ENCODE results near the gene BIN2. TPM values are rescaled to one million over a fixed set of nuclear protein-coding genes. Genes with fewer than 3 reads are reported as not detected.
A peak's percentile ranks its signal among the peaks of the same experiment; 100 is the strongest.

BIN2 gene
- total RNA-seq, 4 donors from 2014 or later: 0.68 to 1.9 (median 1.3) TPM

DNA sequence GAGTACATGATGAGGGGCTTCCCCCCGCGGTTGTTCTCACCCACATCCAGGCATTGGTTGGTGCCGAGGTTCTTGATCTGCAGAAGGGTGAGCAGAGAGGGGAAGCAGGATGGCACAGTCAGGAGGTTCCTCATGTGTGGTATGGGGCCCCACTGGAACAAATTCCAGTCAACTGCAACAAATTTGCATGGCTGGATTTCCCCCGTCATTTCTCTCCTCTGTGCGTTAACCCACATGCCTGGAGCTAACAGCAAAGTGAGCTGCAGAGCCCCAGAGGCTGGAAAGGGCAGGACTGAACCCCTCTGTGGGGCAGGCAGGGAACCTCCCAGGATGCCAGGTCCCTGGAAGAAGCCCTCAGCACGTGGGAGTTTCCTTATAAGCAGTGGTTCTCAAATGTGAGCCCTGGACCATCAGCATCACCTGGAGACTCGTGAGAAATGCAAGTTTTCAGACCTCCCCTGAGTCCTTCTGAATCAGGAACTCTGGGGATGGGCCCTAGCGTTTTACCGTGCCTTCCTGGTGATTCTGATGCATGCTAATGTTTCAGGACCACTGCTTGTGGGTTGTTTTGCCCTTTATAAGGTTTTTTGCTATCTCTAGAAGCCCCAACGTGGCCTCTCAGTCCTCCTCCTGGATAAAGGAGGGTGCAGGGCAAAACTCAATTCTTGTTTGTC is 33.5 kb upstream of the BIN2 start:
- Histone ChIP-seq H3K27me3 (no peaks in the 10 kb centered on the region), H3K9me3 (no peaks in the 10 kb centered on the region), H3K4me3 (no peak overlapping the region), H3K4me1 (no peaks in the 10 kb centered on the region), H3K27ac (no peak overlapping the region), H3K36me3 (peaks cover 4% of the 10 kb centered on the region)
- WGBS: 91% methylated on average over 9 of the region's 10 CpGs
- no peak for TF ChIP-seq POLR2AphosphoS5 (IDR thresholded peaks at IDR 0.05)
- no peak for TF ChIP-seq EP300 (IDR thresholded peaks at IDR 0.05)
- TF ChIP-seq POLR2A (IDR thresholded peaks at IDR 0.05): no peak
- TF ChIP-seq, protein P1, sequence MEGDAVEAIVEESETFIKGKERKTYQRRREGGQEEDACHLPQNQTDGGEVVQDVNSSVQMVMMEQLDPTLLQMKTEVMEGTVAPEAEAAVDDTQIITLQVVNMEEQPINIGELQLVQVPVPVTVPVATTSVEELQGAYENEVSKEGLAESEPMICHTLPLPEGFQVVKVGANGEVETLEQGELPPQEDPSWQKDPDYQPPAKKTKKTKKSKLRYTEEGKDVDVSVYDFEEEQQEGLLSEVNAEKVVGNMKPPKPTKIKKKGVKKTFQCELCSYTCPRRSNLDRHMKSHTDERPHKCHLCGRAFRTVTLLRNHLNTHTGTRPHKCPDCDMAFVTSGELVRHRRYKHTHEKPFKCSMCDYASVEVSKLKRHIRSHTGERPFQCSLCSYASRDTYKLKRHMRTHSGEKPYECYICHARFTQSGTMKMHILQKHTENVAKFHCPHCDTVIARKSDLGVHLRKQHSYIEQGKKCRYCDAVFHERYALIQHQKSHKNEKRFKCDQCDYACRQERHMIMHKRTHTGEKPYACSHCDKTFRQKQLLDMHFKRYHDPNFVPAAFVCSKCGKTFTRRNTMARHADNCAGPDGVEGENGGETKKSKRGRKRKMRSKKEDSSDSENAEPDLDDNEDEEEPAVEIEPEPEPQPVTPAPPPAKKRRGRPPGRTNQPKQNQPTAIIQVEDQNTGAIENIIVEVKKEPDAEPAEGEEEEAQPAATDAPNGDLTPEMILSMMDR (IDR thresholded peaks at IDR 0.05): no peak
- no peak for DNase-seq (ENCODE audit: low spot score in 2 of 2)

DNA sequence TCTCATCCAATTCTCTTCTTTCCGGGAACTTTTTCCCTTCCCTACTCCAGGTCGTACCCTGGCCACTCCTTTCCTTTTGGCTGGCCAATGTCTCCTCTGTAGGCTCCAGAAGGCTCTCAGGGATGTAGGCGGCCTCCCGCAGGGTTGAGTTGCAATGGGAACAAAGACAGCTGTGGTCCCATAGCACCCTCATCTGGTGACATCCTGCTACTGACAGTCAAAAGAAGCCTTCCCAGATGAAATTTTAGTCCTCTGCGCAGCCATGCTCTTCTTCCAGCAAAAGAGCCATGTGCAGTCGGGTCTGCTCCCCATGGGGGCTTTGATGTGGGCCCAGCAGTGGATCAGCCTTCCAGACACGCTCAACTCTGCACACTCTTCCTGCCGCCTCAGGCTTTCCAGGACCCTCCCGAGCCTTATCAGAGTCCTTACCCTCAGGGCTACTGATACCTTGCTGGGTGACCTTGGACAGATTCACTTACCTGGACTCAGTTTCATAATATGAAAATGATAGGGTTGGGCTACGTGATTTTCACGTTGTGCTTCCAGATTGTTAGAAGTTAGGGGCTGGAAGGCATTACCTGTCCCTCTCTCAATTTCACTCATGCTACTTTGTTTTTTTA is 28.0 kb upstream of the BIN2 start:
- 47% methylated on average over 11 of the region's 11 CpGs for WGBS
- no peak for TF ChIP-seq EP300 (IDR thresholded peaks at IDR 0.05)
- TF ChIP-seq, protein P1 (IDR thresholded peaks at IDR 0.05): peak; percentile 25 to 50
- Histone ChIP-seq H3K4me1 (no peaks in the 10 kb centered on the region), H3K36me3 (peaks cover 4% of the 10 kb centered on the region), H3K4me3 (no peak overlapping the region), H3K27ac (no peak overlapping the region), H3K27me3 (no peaks in the 10 kb centered on the region), H3K9me3 (no peaks in the 10 kb centered on the region)
- DNase-seq (ENCODE audit: low spot score in 2 of 2): no peak

DNA sequence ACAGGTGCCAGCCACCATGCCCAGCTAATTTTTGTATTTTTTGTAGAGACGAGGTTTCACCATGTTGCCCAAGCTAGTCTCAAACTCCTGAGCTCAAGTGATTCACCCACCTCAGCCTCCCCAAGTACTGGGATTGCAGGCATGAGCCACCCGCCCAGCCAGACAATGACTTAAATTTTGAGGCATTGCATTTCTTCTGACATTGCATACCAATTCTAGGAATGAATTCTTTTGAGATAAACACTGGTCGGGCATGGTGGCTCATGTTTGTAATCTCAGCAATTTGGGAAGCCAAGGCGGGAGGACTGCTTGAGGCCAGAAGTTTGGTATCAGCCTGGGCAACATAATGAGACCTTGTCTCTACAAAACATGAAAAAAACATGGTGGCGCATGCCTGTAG is 25.1 kb upstream of the BIN2 start:
- H3K36me3 ChIP-seq: no peaks in the 10 kb centered on the region
- no peak overlapping the region for H3K4me3 ChIP-seq
- WGBS: 92% methylated on average over 5 of the region's 5 CpGs
- TF ChIP-seq POLR2A (IDR thresholded peaks at IDR 0.05) (no peak), POLR2AphosphoS5 (IDR thresholded peaks at IDR 0.05) (no peak), EP300 (IDR thresholded peaks at IDR 0.05) (no peak)
- TF ChIP-seq, protein P1 (IDR thresholded peaks at IDR 0.05): no peak
- no peaks in the 10 kb centered on the region for H3K4me1 ChIP-seq
- H3K27ac ChIP-seq: no peak overlapping the region
- H3K27me3 ChIP-seq: no peaks in the 10 kb centered on the region
- no peaks in the 10 kb centered on the region for H3K9me3 ChIP-seq
- no peak for DNase-seq (ENCODE audit: low spot score in 2 of 2)

DNA sequence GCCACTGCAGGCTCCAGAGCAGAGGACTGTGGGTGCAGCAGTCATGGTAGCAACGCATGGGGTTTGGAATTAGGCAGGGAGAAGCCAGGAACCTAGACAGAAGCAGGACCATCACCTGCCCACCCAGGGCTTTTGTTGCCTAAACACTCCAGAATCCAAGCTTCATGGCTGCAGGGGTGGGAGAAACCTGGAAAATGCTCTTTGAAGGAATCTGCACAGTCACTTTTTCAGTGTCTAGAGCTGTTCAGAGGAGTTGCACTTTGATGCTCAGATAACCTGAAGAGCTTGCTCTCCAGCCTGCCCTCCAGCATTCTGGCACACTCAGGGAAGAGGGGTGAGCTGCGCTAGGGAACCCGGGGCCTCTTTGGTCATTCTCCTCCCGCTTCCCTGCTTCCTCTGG is 24.1 kb upstream of the BIN2 start:
- Histone ChIP-seq H3K9me3 (no peaks in the 10 kb centered on the region), H3K27me3 (no peaks in the 10 kb centered on the region), H3K4me3 (no peak overlapping the region), H3K4me1 (no peaks in the 10 kb centered on the region), H3K36me3 (no peaks in the 10 kb centered on the region), H3K27ac (no peak overlapping the region)
- WGBS: 80% methylated on average over 4 of the region's 4 CpGs
- no peak for DNase-seq (ENCODE audit: low spot score in 2 of 2)
- TF ChIP-seq POLR2A (IDR thresholded peaks at IDR 0.05): no peak
- TF ChIP-seq, protein P1 (IDR thresholded peaks at IDR 0.05): no peak
- no peak for TF ChIP-seq POLR2AphosphoS5 (IDR thresholded peaks at IDR 0.05)
- no peak for TF ChIP-seq EP300 (IDR thresholded peaks at IDR 0.05)

DNA sequence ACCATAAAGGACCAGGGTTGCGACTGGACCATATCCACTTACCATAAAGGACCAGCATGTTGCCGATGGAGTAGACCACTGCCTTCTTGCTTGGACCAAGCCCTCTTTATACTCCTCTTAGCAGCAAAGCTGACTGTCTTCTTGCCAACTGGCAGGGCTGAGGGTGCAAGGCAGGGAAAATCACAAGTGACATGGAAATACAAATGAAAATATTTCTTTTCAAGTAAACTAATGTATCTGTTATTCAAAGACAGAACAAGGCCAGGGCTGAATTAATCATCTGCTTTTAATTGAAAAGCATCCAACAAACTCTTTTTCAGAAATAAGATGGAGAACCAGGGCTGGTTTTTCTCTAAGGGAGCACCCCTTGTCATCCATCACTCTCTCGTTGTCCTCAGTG is 22.6 kb upstream of the BIN2 start, which contains the start of gene CELA1:
Gene CELA1 (minus strand): TSS at position 99 of the 400 bp plus-strand sequence. CDS start 41 bp downstream, at position 58.
- WGBS: 75% methylated on average over 3 of the region's 3 CpGs
- H3K27me3 ChIP-seq: no peaks in the 10 kb centered on the region
- TF ChIP-seq POLR2AphosphoS5 (IDR thresholded peaks at IDR 0.05) (no peak), EP300 (IDR thresholded peaks at IDR 0.05) (no peak), POLR2A (IDR thresholded peaks at IDR 0.05) (no peak)
- TF ChIP-seq, protein P1 (IDR thresholded peaks at IDR 0.05): no peak
- no peak for DNase-seq (ENCODE audit: low spot score in 2 of 2)
- no peak within 1 kb of the TSS for H3K27ac ChIP-seq
- H3K9me3 ChIP-seq: no peaks in the 10 kb centered on the region
- H3K4me1 ChIP-seq: peaks cover 4% of the 10 kb centered on the region
- H3K36me3 ChIP-seq: no peaks in the 10 kb centered on the region
- no peak within 1 kb of the TSS for H3K4me3 ChIP-seq
